Tibial nerve (tissue), 4 donors: Measurements from ENCODE around the gene TAGLN2.

ENCODE experiments used
- EP300 ChIP-seq, 2 donors: sonication (generic); formaldehyde crosslinking; IDR thresholded peaks; one replicate each; pipeline ENCODE4 v1.6.1; 2017; ENCODE audit warnings: antibody characterized with exemption in 2 of 2, mild to moderate bottlenecking in 1 of 2
- POLR2A ChIP-seq, 2 donors: fragments of 450-650 bp; IDR thresholded peaks; one replicate each; pipeline ENCODE4 v1.6.1; 2017; ENCODE audit warnings: antibody characterized with exemption in 2 of 2, mild to moderate bottlenecking in 2 of 2, moderate library complexity in 2 of 2
- TF ChIP-seq, protein P1 (sequence below), 5 experiments: fragments of 200-600 bp in 3 of 5; fragments of 450-650 bp in 2 of 5; sonication (generic) in 3 of 5; IDR thresholded peaks; one replicate each; pipeline ENCODE4 v1.5.1; 2016 to 2019; ENCODE audit warnings: antibody characterized with exemption in 5 of 5, mild to moderate bottlenecking in 3 of 5, moderate library complexity in 2 of 5

DNA sequence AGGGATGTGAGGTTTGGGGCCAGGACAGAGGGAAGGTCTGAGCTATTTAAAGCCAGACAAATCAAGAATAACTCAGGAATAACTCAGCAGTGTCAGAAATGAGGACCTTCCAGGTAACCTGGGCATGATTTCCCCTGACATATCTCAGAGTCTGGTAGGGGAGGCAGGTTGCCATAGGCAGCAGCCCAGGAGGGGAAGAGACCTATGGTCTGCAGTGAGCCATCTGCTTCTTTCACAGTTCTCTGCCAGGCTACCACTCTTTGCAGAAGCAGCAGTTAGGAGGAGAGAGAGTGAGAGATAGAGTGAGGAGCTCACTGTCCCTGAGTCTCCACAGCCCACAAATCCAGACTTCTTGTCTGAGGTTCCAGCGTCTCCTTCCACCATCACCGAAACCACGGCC lies 56.5 kb downstream of the TAGLN2 start:
- TF ChIP-seq, protein P1, sequence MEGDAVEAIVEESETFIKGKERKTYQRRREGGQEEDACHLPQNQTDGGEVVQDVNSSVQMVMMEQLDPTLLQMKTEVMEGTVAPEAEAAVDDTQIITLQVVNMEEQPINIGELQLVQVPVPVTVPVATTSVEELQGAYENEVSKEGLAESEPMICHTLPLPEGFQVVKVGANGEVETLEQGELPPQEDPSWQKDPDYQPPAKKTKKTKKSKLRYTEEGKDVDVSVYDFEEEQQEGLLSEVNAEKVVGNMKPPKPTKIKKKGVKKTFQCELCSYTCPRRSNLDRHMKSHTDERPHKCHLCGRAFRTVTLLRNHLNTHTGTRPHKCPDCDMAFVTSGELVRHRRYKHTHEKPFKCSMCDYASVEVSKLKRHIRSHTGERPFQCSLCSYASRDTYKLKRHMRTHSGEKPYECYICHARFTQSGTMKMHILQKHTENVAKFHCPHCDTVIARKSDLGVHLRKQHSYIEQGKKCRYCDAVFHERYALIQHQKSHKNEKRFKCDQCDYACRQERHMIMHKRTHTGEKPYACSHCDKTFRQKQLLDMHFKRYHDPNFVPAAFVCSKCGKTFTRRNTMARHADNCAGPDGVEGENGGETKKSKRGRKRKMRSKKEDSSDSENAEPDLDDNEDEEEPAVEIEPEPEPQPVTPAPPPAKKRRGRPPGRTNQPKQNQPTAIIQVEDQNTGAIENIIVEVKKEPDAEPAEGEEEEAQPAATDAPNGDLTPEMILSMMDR (IDR thresholded peaks at IDR 0.05) = no peak
- no peak for TF ChIP-seq POLR2A (IDR thresholded peaks at IDR 0.05)
- no peak for TF ChIP-seq EP300 (IDR thresholded peaks at IDR 0.05)
